ENCODE results near the gene SUMO2.

GRCh38 chr17:75154195-75155106 lies 28.3 kb downstream of the SUMO2 start, which contains the start of gene JPT1:
- TF ChIP-seq EZH2 (IDR thresholded peaks at IDR 0.05; ENCODE audit: insufficient read depth, low read length) (no peak), CTCF (IDR thresholded peaks at IDR 0.05; ENCODE audit: insufficient read depth, low read depth, low read length) (no peak)
